HEK293 (cell line): Measurements from ENCODE around the gene HOXD12.
A peak's percentile ranks its signal among the peaks of the same experiment; 100 is the strongest.

Source experiments
- CTCF ChIA-PET: fragments of 350-600 bp; formaldehyde crosslinking; extraction: SDS; loops from one replicate; lab custom pipeline; 2021; ENCODE audit warnings: antibody characterized with exemption; lab: Yijun Ruan, JAX
- POLR2A ChIA-PET: fragments of 300-600 bp; formaldehyde crosslinking; extraction: SDS; loops from one replicate; lab custom pipeline; 2020; ENCODE audit warnings: antibody characterized with exemption, inconsistent platforms; lab: Yijun Ruan, JAX
- H3K27ac ChIP-seq: fragments of 200-500 bp; sonication (Bioruptor generic); 2 replicates; pipeline ENCODE4 v1.5.1; 2014; ENCODE audit warnings: low read depth, low read length, control low read depth, inconsistent platforms; ENCODE audit errors: extremely low read depth
- H3K36me3 ChIP-seq, 2 experiments: fragments of 200-500 bp in 1 of 2; sonication (Bioruptor generic) in 1 of 2; 1 replicate in 1 of 2; 2 replicates in 1 of 2; pipeline ENCODE4 v1.5.1; 2014 to 2017; ENCODE audit warnings: inconsistent platforms in 2 of 2, low read length in 2 of 2; ENCODE audit not compliant: control insufficient read depth in 2 of 2, insufficient read depth in 1 of 2
- H3K4me1 ChIP-seq: fragments of 200-500 bp; sonication (Bioruptor generic); 2 replicates; pipeline ENCODE4 v1.5.1; 2014; ENCODE audit warnings: mild to moderate bottlenecking, low read length, inconsistent platforms; ENCODE audit not compliant: control insufficient read depth, insufficient read depth
- H3K4me3 ChIP-seq: 2 replicates; pipeline ENCODE4 v1.5.1; 2011; ENCODE audit warnings: low read depth, mild to moderate bottlenecking, control low read depth, low read length, moderate library complexity
- H3K9me3 ChIP-seq: fragments of 200-500 bp; sonication (Bioruptor generic); 2 replicates; pipeline ENCODE4 v1.5.1; 2014; ENCODE audit warnings: low read depth, low read length, inconsistent platforms; ENCODE audit not compliant: control insufficient read depth, insufficient read depth
- BCL11A ChIP-seq: fragments of 450-650 bp; formaldehyde crosslinking; IDR thresholded peaks from 2 replicates; pipeline ENCODE4 v1.5.1; 2016; ENCODE audit warnings: low read depth, missing biosample characterization, missing genetic modification characterization
- GLI4 ChIP-seq: fragments of 450-650 bp; formaldehyde crosslinking; IDR thresholded peaks from 2 replicates; pipeline ENCODE4 v1.5.1; 2016; ENCODE audit warnings: missing biosample characterization, missing genetic modification characterization
- HOXC10 ChIP-seq: sonication (generic); formaldehyde crosslinking; IDR thresholded peaks from 2 replicates; pipeline ENCODE4 v1.8.1; 2023; ENCODE audit warnings: mild to moderate bottlenecking, missing genetic modification reagents
- KLF16 ChIP-seq: fragments of 450-650 bp; formaldehyde crosslinking; IDR thresholded peaks from 2 replicates; pipeline ENCODE4 v1.5.1; 2017; ENCODE audit warnings: missing biosample characterization, missing genetic modification characterization
- OSR2 ChIP-seq: fragments of 450-650 bp; formaldehyde crosslinking; IDR thresholded peaks from 2 replicates; pipeline ENCODE4 v1.5.1; 2016; ENCODE audit warnings: missing biosample characterization, missing genetic modification characterization
- ZIC2 ChIP-seq: fragments of 450-650 bp; formaldehyde crosslinking; IDR thresholded peaks from 2 replicates; pipeline ENCODE4 v1.5.1; 2016; ENCODE audit warnings: missing biosample characterization, missing genetic modification characterization
- ZNF169 ChIP-seq: fragments of 450-650 bp; formaldehyde crosslinking; IDR thresholded peaks from 2 replicates; pipeline ENCODE4 v1.5.1; 2016; ENCODE audit warnings: missing biosample characterization, missing genetic modification characterization
- ZNF174 ChIP-seq: fragments of 450-650 bp; formaldehyde crosslinking; IDR thresholded peaks from 2 replicates; pipeline ENCODE4 v1.5.0; 2017; ENCODE audit warnings: missing biosample characterization, mild to moderate bottlenecking, missing genetic modification characterization
- ZNF175 ChIP-seq: fragments of 450-650 bp; formaldehyde crosslinking; IDR thresholded peaks from 2 replicates; pipeline ENCODE4 v1.5.1; 2016; ENCODE audit warnings: missing biosample characterization, missing genetic modification characterization
- ZNF302 ChIP-seq: fragments of 450-650 bp; formaldehyde crosslinking; IDR thresholded peaks from 2 replicates; pipeline ENCODE4 v1.5.1; 2016; ENCODE audit warnings: missing biosample characterization, missing genetic modification characterization, low read depth
- ZNF311 ChIP-seq: fragments of 450-650 bp; formaldehyde crosslinking; IDR thresholded peaks from 2 replicates; pipeline ENCODE4 v1.5.1; 2017; ENCODE audit warnings: missing biosample characterization, missing genetic modification characterization, borderline replicate concordance
- ZNF354C ChIP-seq: fragments of 450-650 bp; formaldehyde crosslinking; IDR thresholded peaks from 2 replicates; pipeline ENCODE4 v1.5.1; 2016; ENCODE audit warnings: missing biosample characterization, missing genetic modification characterization, low read depth, borderline replicate concordance
- ZNF416 ChIP-seq: fragments of 450-650 bp; formaldehyde crosslinking; IDR thresholded peaks from 2 replicates; pipeline ENCODE4 v1.5.1; 2016; ENCODE audit warnings: missing biosample characterization, missing genetic modification characterization
- ZNF658 ChIP-seq: fragments of 450-650 bp; formaldehyde crosslinking; IDR thresholded peaks from 2 replicates; pipeline ENCODE4; 2016; ENCODE audit warnings: missing biosample characterization, missing genetic modification characterization
- ZNF701 ChIP-seq: fragments of 450-650 bp; formaldehyde crosslinking; IDR thresholded peaks from 2 replicates; pipeline ENCODE4 v1.5.1; 2016; ENCODE audit warnings: missing biosample characterization, missing genetic modification characterization
- ZNF776 ChIP-seq: fragments of 450-650 bp; formaldehyde crosslinking; IDR thresholded peaks from 2 replicates; pipeline ENCODE4 v1.5.0; 2017; ENCODE audit warnings: missing biosample characterization, missing genetic modification characterization, borderline replicate concordance
- TF ChIP-seq, protein P1 (sequence below): fragments of 450-650 bp; formaldehyde crosslinking; IDR thresholded peaks from 2 replicates; pipeline ENCODE4 v1.5.1; 2016; ENCODE audit warnings: missing biosample characterization, missing genetic modification characterization
- TF ChIP-seq, protein P2 (sequence below): fragments of 450-650 bp; formaldehyde crosslinking; IDR thresholded peaks from 2 replicates; pipeline ENCODE4 v1.5.1; 2016; ENCODE audit warnings: missing biosample characterization, missing genetic modification characterization
- TF ChIP-seq, protein P3 (sequence below): fragments of 450-650 bp; IDR thresholded peaks from 2 replicates; pipeline ENCODE4 v1.5.1; 2018; ENCODE audit warnings: missing biosample characterization, mild to moderate bottlenecking, missing genetic modification characterization
- TF ChIP-seq, protein P4 (sequence below): fragments of 450-650 bp; formaldehyde crosslinking; IDR thresholded peaks from 2 replicates; pipeline ENCODE4 v1.5.1; 2016; ENCODE audit warnings: missing biosample characterization, missing genetic modification characterization
- TF ChIP-seq, protein P5 (sequence below): fragments of 450-650 bp; formaldehyde crosslinking; IDR thresholded peaks from 2 replicates; pipeline ENCODE4 v1.5.1; 2016; ENCODE audit warnings: missing biosample characterization, missing genetic modification characterization
- TF ChIP-seq, protein P6 (sequence below): fragments of 450-650 bp; formaldehyde crosslinking; IDR thresholded peaks from 2 replicates; pipeline ENCODE4 v1.5.1; 2016; ENCODE audit warnings: missing biosample characterization, missing genetic modification characterization
- TF ChIP-seq, protein P7 (sequence below): fragments of 450-650 bp; formaldehyde crosslinking; IDR thresholded peaks from 2 replicates; pipeline ENCODE4 v1.5.1; 2017; ENCODE audit warnings: missing biosample characterization, missing genetic modification characterization

The HOXD12 gene

DNA sequence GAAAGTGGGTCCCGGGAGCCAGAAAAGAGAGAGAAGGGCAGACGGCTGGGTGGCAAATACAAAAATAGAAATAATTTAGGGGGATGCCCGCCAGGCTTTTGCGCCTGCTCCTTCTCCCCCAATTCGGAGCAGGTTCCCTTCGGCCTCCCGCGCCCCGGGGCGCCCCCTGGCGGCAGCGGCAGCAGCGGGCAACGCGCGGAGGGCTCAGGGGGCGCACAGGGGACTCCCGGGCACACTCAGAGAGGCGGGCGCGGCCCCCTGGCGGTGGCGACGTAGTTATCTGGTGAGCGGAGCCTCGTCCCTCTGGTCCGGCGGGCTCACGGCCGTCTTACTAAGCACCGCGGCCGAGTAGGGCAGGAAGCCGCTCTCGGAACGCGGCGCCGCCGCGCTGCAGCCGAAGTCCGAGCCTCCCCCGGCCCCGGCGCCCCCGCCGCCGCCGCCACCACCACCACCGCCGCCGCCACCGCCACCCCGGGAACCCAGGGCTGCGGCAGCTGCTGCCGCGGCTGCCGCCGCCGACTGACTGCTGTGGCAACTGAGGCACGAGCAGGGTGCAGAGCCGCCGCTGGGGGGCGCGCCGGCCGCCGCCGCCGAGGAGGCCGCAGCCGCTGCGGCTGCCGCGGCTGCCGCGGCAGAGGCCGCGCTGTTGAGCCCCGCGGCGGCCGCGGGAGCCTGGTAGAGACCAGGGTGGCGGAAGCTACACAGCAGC lies 19.6 kb upstream of the HOXD12 start:
- peak overlapping the region; percentile 42 for H3K4me3 ChIP-seq
- TF ChIP-seq, protein P1, sequence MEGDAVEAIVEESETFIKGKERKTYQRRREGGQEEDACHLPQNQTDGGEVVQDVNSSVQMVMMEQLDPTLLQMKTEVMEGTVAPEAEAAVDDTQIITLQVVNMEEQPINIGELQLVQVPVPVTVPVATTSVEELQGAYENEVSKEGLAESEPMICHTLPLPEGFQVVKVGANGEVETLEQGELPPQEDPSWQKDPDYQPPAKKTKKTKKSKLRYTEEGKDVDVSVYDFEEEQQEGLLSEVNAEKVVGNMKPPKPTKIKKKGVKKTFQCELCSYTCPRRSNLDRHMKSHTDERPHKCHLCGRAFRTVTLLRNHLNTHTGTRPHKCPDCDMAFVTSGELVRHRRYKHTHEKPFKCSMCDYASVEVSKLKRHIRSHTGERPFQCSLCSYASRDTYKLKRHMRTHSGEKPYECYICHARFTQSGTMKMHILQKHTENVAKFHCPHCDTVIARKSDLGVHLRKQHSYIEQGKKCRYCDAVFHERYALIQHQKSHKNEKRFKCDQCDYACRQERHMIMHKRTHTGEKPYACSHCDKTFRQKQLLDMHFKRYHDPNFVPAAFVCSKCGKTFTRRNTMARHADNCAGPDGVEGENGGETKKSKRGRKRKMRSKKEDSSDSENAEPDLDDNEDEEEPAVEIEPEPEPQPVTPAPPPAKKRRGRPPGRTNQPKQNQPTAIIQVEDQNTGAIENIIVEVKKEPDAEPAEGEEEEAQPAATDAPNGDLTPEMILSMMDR: peak; percentile 95
- TF ChIP-seq, protein P2, sequence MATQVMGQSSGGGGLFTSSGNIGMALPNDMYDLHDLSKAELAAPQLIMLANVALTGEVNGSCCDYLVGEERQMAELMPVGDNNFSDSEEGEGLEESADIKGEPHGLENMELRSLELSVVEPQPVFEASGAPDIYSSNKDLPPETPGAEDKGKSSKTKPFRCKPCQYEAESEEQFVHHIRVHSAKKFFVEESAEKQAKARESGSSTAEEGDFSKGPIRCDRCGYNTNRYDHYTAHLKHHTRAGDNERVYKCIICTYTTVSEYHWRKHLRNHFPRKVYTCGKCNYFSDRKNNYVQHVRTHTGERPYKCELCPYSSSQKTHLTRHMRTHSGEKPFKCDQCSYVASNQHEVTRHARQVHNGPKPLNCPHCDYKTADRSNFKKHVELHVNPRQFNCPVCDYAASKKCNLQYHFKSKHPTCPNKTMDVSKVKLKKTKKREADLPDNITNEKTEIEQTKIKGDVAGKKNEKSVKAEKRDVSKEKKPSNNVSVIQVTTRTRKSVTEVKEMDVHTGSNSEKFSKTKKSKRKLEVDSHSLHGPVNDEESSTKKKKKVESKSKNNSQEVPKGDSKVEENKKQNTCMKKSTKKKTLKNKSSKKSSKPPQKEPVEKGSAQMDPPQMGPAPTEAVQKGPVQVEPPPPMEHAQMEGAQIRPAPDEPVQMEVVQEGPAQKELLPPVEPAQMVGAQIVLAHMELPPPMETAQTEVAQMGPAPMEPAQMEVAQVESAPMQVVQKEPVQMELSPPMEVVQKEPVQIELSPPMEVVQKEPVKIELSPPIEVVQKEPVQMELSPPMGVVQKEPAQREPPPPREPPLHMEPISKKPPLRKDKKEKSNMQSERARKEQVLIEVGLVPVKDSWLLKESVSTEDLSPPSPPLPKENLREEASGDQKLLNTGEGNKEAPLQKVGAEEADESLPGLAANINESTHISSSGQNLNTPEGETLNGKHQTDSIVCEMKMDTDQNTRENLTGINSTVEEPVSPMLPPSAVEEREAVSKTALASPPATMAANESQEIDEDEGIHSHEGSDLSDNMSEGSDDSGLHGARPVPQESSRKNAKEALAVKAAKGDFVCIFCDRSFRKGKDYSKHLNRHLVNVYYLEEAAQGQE (tag by site-specific recombination): no peak
- TF ChIP-seq ZIC2: no peak
- TF ChIP-seq GLI4: no peak
- TF ChIP-seq ZNF302: no peak
- TF ChIP-seq ZNF658: no peak
- TF ChIP-seq ZNF354C (tag by site-specific recombination): no peak
- TF ChIP-seq BCL11A (tag by site-specific recombination): no peak
- no peak for TF ChIP-seq ZNF416
- no peak for TF ChIP-seq KLF16 (tag by site-specific recombination)
- TF ChIP-seq, protein P3, sequence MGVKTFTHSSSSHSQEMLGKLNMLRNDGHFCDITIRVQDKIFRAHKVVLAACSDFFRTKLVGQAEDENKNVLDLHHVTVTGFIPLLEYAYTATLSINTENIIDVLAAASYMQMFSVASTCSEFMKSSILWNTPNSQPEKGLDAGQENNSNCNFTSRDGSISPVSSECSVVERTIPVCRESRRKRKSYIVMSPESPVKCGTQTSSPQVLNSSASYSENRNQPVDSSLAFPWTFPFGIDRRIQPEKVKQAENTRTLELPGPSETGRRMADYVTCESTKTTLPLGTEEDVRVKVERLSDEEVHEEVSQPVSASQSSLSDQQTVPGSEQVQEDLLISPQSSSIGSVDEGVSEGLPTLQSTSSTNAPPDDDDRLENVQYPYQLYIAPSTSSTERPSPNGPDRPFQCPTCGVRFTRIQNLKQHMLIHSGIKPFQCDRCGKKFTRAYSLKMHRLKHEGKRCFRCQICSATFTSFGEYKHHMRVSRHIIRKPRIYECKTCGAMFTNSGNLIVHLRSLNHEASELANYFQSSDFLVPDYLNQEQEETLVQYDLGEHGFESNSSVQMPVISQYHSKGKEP (tag by site-specific recombination): peak; percentile 21; the same call in 1 of the 2 replicates
- no peak for TF ChIP-seq OSR2 (tag by site-specific recombination)
- TF ChIP-seq, protein P4, sequence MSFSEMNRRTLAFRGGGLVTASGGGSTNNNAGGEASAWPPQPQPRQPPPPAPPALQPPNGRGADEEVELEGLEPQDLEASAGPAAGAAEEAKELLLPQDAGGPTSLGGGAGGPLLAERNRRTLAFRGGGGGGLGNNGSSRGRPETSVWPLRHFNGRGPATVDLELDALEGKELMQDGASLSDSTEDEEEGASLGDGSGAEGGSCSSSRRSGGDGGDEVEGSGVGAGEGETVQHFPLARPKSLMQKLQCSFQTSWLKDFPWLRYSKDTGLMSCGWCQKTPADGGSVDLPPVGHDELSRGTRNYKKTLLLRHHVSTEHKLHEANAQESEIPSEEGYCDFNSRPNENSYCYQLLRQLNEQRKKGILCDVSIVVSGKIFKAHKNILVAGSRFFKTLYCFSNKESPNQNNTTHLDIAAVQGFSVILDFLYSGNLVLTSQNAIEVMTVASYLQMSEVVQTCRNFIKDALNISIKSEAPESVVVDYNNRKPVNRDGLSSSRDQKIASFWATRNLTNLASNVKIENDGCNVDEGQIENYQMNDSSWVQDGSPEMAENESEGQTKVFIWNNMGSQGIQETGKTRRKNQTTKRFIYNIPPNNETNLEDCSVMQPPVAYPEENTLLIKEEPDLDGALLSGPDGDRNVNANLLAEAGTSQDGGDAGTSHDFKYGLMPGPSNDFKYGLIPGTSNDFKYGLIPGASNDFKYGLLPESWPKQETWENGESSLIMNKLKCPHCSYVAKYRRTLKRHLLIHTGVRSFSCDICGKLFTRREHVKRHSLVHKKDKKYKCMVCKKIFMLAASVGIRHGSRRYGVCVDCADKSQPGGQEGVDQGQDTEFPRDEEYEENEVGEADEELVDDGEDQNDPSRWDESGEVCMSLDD: peak; percentile 70
- TF ChIP-seq, protein P5, sequence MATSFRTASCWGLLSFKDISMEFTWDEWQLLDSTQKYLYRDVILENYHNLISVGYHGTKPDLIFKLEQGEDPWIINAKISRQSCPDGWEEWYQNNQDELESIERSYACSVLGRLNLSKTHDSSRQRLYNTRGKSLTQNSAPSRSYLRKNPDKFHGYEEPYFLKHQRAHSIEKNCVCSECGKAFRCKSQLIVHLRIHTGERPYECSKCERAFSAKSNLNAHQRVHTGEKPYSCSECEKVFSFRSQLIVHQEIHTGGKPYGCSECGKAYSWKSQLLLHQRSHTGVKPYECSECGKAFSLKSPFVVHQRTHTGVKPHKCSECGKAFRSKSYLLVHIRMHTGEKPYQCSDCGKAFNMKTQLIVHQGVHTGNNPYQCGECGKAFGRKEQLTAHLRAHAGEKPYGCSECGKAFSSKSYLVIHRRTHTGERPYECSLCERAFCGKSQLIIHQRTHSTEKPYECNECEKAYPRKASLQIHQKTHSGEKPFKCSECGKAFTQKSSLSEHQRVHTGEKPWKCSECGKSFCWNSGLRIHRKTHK (tag by site-specific recombination): no peak
- no peak for TF ChIP-seq HOXC10 (CRISPR knock-in tag)
- no peak for TF ChIP-seq ZNF776 (tag by site-specific recombination)
- TF ChIP-seq, protein P6, sequence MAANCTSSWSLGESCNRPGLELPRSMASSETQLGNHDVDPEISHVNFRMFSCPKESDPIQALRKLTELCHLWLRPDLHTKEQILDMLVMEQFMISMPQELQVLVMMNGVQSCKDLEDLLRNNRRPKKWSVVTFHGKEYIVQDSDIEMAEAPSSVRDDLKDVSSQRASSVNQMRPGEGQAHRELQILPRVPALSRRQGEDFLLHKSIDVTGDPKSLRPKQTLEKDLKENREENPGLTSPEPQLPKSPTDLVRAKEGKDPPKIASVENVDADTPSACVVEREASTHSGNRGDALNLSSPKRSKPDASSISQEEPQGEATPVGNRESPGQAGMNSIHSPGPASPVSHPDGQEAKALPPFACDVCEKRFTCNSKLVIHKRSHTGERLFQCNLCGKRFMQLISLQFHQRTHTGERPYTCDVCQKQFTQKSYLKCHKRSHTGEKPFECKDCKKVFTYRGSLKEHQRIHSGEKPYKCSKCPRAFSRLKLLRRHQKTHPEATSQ (tag by site-specific recombination): no peak
- TF ChIP-seq ZNF311 (tag by site-specific recombination): no peak
- TF ChIP-seq, protein P7, sequence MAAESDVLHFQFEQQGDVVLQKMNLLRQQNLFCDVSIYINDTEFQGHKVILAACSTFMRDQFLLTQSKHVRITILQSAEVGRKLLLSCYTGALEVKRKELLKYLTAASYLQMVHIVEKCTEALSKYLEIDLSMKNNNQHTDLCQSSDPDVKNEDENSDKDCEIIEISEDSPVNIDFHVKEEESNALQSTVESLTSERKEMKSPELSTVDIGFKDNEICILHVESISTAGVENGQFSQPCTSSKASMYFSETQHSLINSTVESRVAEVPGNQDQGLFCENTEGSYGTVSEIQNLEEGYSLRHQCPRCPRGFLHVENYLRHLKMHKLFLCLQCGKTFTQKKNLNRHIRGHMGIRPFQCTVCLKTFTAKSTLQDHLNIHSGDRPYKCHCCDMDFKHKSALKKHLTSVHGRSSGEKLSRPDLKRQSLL (tag by site-specific recombination): peak; percentile 52; the same call in 1 of the 2 replicates
- TF ChIP-seq ZNF175 (tag by site-specific recombination): no peak
- TF ChIP-seq ZNF701 (tag by site-specific recombination): no peak
- no peak for TF ChIP-seq ZNF174 (tag by site-specific recombination)
- TF ChIP-seq ZNF169: no peak

More for the DNA sequence above, 19.6 kb upstream of the HOXD12 start:
- CTCF ChIA-PET: interaction anchor here (0.6 to 3.2 kb wide), 33 partner anchors 9 to 1074 kb away, joined by 3 to 44 read pairs (median 3); partner anchors contain the start of genes HOXD12, HOXD13 and LNPK
- Histone ChIP-seq H3K9me3 (no peaks in the 10 kb centered on the region), H3K4me1 (no peaks in the 10 kb centered on the region), H3K27ac (peak overlapping the region; percentile 72; the same call in 1 of the 2 replicates), H3K36me3 (no peaks in the 10 kb centered on the region)
- POLR2A ChIA-PET: interaction anchor here (1.0 to 2.7 kb wide), 2 partner anchors 27 to 78 kb away, joined by 5 to 12 read pairs; partner anchors contain the start of genes HOXD11 and LNPK
